ENCODE measurements around the gene KRTAP9-6. TPM values are rescaled to one million over a fixed set of nuclear protein-coding genes. Genes with fewer than 3 reads are reported as not detected.

Gene KRTAP9-6
- total RNA-seq, result not detected in 2 replicates

GRCh38 chr17:41265078-41265477 lies at the start of gene KRTAP9-6:
Gene KRTAP9-6 (plus strand): TSS chr17:41265378. CDS start chr17:41265378, 0 bp downstream.

DNA sequence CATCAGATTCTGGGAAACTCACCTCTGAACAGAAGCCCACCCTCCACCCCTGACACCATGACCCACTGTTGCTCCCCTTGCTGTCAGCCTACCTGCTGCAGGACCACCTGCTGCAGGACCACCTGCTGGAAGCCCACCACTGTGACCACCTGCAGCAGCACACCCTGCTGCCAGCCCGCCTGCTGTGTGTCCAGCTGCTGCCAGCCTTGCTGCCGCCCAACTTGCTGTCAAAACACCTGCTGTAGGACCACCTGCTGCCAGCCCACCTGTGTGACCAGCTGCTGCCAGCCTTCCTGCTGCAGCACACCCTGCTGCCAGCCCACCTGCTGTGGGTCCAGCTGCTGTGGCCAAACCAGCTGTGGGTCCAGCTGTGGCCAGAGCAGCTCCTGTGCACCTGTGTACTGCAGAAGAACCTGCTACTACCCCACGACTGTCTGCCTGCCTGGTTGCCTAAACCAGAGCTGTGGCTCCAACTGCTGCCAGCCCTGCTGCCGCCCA lies 38.5 kb upstream of the KRTAP9-6 start, which contains the start of gene KRTAP9-2:
KRTAP9-2 (plus strand) TSS at position 51 of the 498 bp plus-strand sequence; CDS start at position 58, 7 bp downstream.

GRCh38 chr17:41232399-41233105 lies 32.6 kb upstream of the KRTAP9-6 start, which contains the start of gene KRTAP9-3:
Gene KRTAP9-3 (plus strand): TSS chr17:41232449. CDS start chr17:41232502, 53 bp downstream.

DNA sequence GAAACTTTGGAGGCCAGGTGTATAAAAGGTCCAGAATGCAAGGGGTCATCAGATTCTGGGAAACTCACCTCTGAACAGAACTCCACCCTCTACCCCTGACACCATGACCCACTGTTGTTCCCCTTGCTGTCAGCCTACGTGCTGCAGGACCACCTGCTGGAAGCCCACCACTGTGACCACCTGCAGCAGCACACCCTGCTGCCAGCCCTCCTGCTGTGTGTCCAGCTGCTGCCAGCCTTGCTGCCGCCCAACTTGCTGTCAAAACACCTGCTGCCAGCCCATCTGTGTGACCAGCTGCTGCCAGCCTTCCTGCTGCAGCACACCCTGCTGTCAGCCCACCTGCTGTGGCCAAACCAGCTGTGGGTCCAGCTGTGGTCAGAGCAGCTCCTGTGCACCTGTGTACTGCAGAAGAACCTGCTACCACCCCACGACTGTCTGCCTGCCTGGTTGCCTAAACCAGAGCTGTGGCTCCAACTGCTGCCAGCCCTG lies 27.2 kb upstream of the KRTAP9-6 start, which contains the start of gene KRTAP9-8:
KRTAP9-8 (plus strand) TSS at position 51 of the 489 bp plus-strand sequence; CDS start at position 104, 53 bp downstream.

DNA sequence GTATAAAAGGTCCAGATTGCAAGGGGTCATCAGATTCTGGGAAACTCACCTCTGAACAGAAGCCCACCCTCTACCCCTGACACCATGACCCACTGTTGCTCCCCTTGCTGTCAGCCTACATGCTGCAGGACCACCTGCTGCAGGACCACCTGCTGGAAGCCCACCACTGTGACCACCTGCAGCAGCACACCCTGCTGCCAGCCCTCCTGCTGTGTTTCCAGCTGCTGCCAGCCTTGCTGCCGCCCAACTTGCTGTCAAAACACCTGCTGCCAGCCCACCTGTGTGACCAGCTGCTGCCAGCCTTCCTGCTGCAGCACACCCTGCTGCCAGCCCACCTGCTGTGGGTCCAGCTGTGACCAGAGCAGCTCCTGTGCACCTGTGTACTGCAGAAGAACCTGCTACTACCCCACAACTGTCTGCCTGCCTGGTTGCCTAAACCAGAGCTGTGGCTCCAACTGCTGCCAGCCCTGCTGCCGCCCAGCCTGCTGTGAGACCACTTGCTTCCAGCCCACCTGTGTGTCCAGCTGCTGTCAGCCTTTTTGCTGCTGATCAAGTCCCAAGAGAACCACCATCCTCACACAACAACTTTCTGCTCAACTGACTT lies 15.4 kb upstream of the KRTAP9-6 start, which contains the start of gene KRTAP9-4:
KRTAP9-4 (plus strand) TSS at position 51 of the 604 bp plus-strand sequence; CDS start at position 85, 34 bp downstream.

DNA sequence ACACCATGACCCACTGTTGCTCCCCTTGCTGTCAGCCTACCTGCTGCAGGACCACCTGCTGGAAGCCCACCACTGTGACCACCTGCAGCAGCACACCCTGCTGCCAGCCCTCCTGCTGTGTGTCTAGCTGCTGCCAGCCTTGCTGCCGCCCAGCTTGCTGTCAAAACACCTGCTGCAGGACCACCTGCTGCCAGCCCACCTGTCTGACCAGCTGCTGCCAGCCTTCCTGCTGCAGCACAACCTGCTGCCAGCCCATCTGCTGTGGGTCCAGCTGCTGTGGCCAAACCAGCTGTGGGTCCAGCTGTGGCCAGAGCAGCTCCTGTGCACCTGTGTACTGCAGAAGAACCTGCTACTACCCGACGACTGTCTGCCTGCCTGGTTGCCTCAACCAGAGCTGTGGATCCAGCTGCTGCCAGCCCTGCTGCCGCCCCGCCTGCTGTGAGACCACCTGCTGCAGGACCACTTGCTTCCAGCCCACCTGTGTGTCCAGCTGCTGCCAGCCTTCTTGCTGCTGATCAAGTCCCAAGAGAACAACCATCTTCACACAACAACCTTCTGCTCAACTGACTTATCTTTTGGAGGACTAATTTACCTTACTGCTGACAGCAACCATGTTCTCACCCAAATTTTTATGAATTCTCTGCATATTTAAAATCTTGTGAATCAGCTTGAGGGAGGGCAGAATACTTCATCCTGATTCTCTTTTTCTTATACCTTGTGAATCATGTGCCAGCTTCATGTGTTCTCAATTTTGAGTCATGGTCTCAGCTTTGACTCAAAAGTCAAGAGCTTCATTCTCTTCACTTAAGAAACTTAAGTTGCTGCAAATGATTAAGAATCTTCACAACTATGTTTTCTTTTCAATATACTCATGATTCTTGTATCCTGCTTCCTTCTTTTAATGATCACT lies 9.5 kb upstream of the KRTAP9-6 start, which contains the start of gene KRTAP9-9:
KRTAP9-9 (plus strand) TSS at position 4 of the 910 bp plus-strand sequence.

DNA sequence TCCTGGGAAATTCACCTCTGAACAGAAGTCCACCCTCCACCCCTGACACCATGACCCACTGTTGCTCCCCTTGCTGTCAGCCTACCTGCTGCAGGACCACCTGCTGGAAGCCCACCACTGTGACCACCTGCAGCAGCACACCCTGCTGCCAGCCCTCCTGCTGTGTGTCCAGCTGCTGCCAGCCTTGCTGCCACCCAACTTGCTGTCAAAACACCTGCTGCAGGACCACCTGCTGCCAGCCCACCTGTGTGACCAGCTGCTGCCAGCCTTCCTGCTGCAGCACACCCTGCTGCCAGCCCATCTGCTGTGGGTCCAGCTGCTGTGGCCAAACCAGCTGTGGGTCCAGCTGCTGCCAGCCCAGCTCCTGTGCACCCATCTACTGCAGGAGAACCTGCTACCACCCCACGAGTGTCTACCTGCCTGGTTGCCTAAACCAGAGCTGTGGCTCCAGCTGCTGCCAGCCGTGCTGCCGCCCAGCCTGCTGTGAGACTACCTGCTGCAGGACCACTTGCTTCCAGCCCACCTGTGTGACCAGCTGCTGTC lies 10.5 kb downstream of the KRTAP9-6 start, which contains the start of gene KRTAP9-7:
KRTAP9-7 (plus strand) TSS at position 51 of the 543 bp plus-strand sequence; CDS start at position 51, 0 bp downstream.

GRCh38 chr17:41301916-41302901 lies 37.0 kb downstream of the KRTAP9-6 start, which contains the start of gene KRTAP29-1:
Gene KRTAP29-1 (minus strand): TSS chr17:41302851. CDS start chr17:41302851, 0 bp downstream.

GRCh38 chr17:41308918-41309359 lies 43.8 kb downstream of the KRTAP9-6 start, which contains the start of gene KRTAP16-1:
Gene KRTAP16-1 (minus strand): TSS chr17:41309309. CDS start chr17:41309253, 56 bp downstream.

DNA sequence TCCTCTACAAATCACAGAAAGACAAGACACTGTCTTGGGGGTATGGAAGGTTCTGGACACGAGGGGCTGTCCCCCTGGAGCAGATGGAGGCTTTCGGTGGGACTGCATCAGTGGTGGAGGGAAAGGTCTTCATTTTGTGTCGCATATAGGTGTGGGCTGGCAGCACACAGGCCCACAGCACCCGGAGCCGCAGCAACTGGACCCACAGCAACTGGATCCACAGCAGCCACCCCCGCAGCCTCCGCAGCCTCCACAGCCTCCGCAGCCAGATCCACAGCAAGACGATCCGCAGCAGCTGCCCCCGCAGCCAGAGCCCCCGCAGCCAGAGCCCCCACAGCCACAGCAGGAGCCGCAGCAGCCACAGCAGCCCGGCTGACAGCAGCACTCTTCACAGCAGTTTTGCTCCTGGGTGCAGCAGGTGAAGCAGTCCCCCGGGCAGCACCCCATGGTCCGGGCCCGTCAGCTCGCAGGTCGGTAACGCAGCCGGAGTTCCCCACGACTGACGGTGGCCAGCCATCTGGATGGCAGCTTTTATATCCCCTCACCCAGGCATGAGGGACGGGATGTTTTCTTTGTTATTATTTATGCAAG lies 50.1 kb downstream of the KRTAP9-6 start, which contains the start of gene KRTAP17-1:
KRTAP17-1 (minus strand) TSS at position 507 of the 591 bp plus-strand sequence; CDS start at position 447, 60 bp downstream.

Small RNAs within 50 kb of the gene (small RNA-seq; reads per million reads assigned to genes)
- gene KRTAP9-10P, result not detected

Other genes starting within 250 kb of the KRTAP9-6 start
- not detected in 2 replicates for gene KRTAP1-5, start 238.2 kb upstream of the KRTAP9-6 start, total RNA-seq
- gene KRTAP1-4, start 235.2 kb upstream of the KRTAP9-6 start, total RNA-seq, result not detected in 2 replicates
- not detected in 2 replicates for gene KRTAP1-3, start 230.5 kb upstream of the KRTAP9-6 start, total RNA-seq
- gene KRTAP1-1, start 223.9 kb upstream of the KRTAP9-6 start, total RNA-seq, result not detected in 2 replicates
- not detected in 2 replicates for gene KRTAP2-1, start 218.1 kb upstream of the KRTAP9-6 start, total RNA-seq
- not detected in 2 replicates for gene KRTAP2-2, start 210.1 kb upstream of the KRTAP9-6 start, total RNA-seq
- not detected in 2 replicates for gene KRTAP2-3, start 205.3 kb upstream of the KRTAP9-6 start, total RNA-seq
- gene KRTAP2-4, start 199.5 kb upstream of the KRTAP9-6 start, total RNA-seq, result not detected in 2 replicates
- not detected in 2 replicates for gene KRTAP4-7, start 181.2 kb upstream of the KRTAP9-6 start, total RNA-seq
- not detected in 2 replicates for gene KRTAP4-8, start 167.2 kb upstream of the KRTAP9-6 start, total RNA-seq
- gene KRTAP4-16, start 163.2 kb upstream of the KRTAP9-6 start, total RNA-seq, result not detected in 2 replicates
- not detected in 2 replicates for gene KRTAP4-9, start 160.0 kb upstream of the KRTAP9-6 start, total RNA-seq
- gene KRTAP4-11, start 147.0 kb upstream of the KRTAP9-6 start, total RNA-seq, result not detected in 2 replicates
- not detected in 2 replicates for gene KRTAP4-12, start 141.2 kb upstream of the KRTAP9-6 start, total RNA-seq
- gene KRTAP4-6, start 124.8 kb upstream of the KRTAP9-6 start, total RNA-seq, result not detected in 2 replicates
- gene KRTAP4-5, start 115.6 kb upstream of the KRTAP9-6 start, total RNA-seq, result not detected in 2 replicates
- gene KRTAP4-4, start 104.6 kb upstream of the KRTAP9-6 start, total RNA-seq, result not detected in 2 replicates
- gene KRTAP4-3, start 97.2 kb upstream of the KRTAP9-6 start, total RNA-seq, result not detected in 2 replicates
- not detected in 2 replicates for gene KRTAP4-2, start 87.2 kb upstream of the KRTAP9-6 start, total RNA-seq
- not detected in 2 replicates for gene KRTAP4-1, start 80.5 kb upstream of the KRTAP9-6 start, total RNA-seq
- not detected in 2 replicates for gene KRTAP9-1, start 75.5 kb upstream of the KRTAP9-6 start, total RNA-seq
- not detected in 2 replicates for gene KRTAP9-2, start 38.7 kb upstream of the KRTAP9-6 start, total RNA-seq
- gene KRTAP9-3, start 32.9 kb upstream of the KRTAP9-6 start, total RNA-seq, result not detected in 2 replicates
- not detected in 2 replicates for gene KRTAP9-8, start 27.4 kb upstream of the KRTAP9-6 start, total RNA-seq
- gene KRTAP9-4, start 15.7 kb upstream of the KRTAP9-6 start, total RNA-seq, result not detected in 2 replicates
- not detected in 2 replicates for gene KRTAP9-9, start 10.0 kb upstream of the KRTAP9-6 start, total RNA-seq
- not detected in 2 replicates for gene KRTAP9-7, start 10.3 kb downstream of the KRTAP9-6 start, total RNA-seq
- gene KRTAP29-1, start 37.5 kb downstream of the KRTAP9-6 start, total RNA-seq, result not detected in 2 replicates
- gene KRTAP16-1, start 43.9 kb downstream of the KRTAP9-6 start, total RNA-seq, result not detected in 2 replicates
- not detected in 2 replicates for gene KRTAP17-1, start 50.3 kb downstream of the KRTAP9-6 start, total RNA-seq
- not detected in 2 replicates for gene KRT33A, start 85.5 kb downstream of the KRTAP9-6 start, total RNA-seq
- not detected in 2 replicates for gene KRT33B, start 104.4 kb downstream of the KRTAP9-6 start, total RNA-seq
- gene KRT34, start 116.9 kb downstream of the KRTAP9-6 start, total RNA-seq, result not detected in 2 replicates
- not detected in 2 replicates for gene KRT31, start 132.2 kb downstream of the KRTAP9-6 start, total RNA-seq
- gene KRT37, start 159.2 kb downstream of the KRTAP9-6 start, total RNA-seq, result not detected in 2 replicates
- gene KRT38, start 175.6 kb downstream of the KRTAP9-6 start, total RNA-seq, result not detected in 2 replicates
- not detected in 2 replicates for gene KRT32, start 202.0 kb downstream of the KRTAP9-6 start, total RNA-seq
- gene KRT35, start 215.8 kb downstream of the KRTAP9-6 start, total RNA-seq, result not detected in 2 replicates
- gene KRT36, start 224.5 kb downstream of the KRTAP9-6 start, total RNA-seq, result not detected in 2 replicates
- not detected in 2 replicates for gene KRT13, start 240.2 kb downstream of the KRTAP9-6 start, total RNA-seq

All from thoracic aorta endothelial cell (primary cell).